ENCODE results near the gene SPATA2L.

DNA sequence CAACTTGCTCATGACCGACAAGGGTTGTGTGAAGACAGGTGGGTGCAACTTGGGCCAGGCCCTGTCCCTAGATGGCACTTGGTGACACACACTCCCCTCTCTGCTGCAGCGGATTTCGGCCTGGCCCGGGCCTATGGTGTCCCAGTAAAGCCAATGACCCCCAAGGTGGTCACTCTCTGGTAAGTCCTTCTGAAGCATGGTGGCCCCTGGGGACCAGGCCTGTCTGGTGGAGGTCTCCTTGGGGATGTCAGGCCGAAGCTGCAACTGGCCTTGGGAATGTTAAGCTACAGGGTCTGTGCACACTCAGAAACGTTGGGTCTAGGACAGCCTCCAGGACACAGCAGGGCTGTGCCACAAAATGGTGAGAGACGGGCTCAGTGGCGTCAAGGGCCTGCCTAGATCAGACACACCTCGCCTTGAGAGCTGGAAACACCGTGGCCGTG lies 8.2 kb downstream of the SPATA2L start:
- TF ChIP-seq, protein P1, sequence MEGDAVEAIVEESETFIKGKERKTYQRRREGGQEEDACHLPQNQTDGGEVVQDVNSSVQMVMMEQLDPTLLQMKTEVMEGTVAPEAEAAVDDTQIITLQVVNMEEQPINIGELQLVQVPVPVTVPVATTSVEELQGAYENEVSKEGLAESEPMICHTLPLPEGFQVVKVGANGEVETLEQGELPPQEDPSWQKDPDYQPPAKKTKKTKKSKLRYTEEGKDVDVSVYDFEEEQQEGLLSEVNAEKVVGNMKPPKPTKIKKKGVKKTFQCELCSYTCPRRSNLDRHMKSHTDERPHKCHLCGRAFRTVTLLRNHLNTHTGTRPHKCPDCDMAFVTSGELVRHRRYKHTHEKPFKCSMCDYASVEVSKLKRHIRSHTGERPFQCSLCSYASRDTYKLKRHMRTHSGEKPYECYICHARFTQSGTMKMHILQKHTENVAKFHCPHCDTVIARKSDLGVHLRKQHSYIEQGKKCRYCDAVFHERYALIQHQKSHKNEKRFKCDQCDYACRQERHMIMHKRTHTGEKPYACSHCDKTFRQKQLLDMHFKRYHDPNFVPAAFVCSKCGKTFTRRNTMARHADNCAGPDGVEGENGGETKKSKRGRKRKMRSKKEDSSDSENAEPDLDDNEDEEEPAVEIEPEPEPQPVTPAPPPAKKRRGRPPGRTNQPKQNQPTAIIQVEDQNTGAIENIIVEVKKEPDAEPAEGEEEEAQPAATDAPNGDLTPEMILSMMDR (IDR thresholded peaks at IDR 0.05 in 8 of 11, conservative IDR thresholded peaks at IDR 0.05 in 3 of 11), result no peak
- TF ChIP-seq POLR2AphosphoS5 (IDR thresholded peaks at IDR 0.05) (no peak), POLR2A (IDR thresholded peaks at IDR 0.05) (no peak)
